Kidney epithelial cell (primary cell): ENCODE measurements around the gene TAS1R2. TPM values are rescaled to one million over a fixed set of nuclear protein-coding genes. Genes with fewer than 3 reads are reported as not detected.

Experiments used
- DNase-seq: peaks from one replicate; pipeline ENCODE4 v3.0.0-alpha.2; 2010; ENCODE audit warnings: low read depth
- H3K27me3 ChIP-seq: 2 replicates; pipeline ENCODE4 v1.6.0; 2011; ENCODE audit warnings: low read length; ENCODE audit not compliant: control insufficient read depth, insufficient read depth
- H3K36me3 ChIP-seq: 2 replicates; pipeline ENCODE4 v1.5.1; 2011; ENCODE audit warnings: low read length; ENCODE audit not compliant: control insufficient read depth, insufficient read depth
- H3K4me3 ChIP-seq: 2 replicates; pipeline ENCODE4 v1.5.1; 2011; ENCODE audit warnings: low read depth, mild to moderate bottlenecking, control low read depth, low read length
- total RNA-seq: library from RNA; depleted of rRNA; stranded (reverse); fragments of >200 nt; gene quantifications from 2 replicates; pipeline ENCODE4 v1.2.3, GENCODE V29; 2015
- TF ChIP-seq, protein P1 (sequence below): IDR thresholded peaks from 2 replicates; pipeline ENCODE4 v1.5.1; 2011; ENCODE audit warnings: mild to moderate bottlenecking, moderate library complexity, low read length, control low read depth, inconsistent platforms; ENCODE audit not compliant: insufficient read depth, poor library complexity, severe bottlenecking

Gene TAS1R2
- total RNA-seq, 1 donor from 2014 or later = not detected

DNA sequence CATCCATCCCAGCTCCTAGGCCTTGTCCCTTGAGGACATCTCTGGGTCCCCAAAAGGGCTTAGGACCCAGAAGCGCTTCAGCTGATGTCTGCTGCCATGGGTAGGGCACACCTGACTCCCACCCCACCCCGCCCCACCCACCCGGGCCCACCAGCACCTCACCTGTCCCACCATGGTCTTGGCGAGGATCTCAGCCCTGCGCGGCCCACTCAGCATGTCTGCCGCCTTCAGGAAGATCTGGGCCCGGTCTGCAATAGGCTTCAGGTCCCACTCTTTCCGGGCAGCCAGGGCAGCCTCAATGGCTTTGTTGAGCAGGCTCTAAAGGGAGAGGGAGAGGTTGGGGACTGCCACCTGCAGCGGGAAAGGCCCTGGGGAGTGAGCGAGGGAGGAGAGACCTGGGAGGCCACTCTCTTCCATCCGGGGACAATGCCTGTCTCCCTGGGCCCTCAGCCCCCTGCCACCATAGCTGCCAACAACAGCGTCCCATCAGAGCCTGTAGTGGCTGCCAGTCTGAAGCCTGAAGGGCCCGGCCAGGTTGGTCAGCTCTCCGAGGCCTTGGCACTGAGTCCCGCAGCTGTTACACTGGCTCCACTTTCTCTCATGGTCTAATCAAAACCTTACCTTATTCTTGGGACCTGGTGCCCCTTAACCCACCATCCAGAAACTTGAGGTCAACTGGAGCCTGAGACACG is 26.0 kb upstream of the TAS1R2 start:
- no peak for DNase-seq
- Histone ChIP-seq H3K27me3 (no peaks in the 10 kb centered on the region), H3K36me3 (no peaks in the 10 kb centered on the region), H3K4me3 (no peak overlapping the region)
- TF ChIP-seq, protein P1, sequence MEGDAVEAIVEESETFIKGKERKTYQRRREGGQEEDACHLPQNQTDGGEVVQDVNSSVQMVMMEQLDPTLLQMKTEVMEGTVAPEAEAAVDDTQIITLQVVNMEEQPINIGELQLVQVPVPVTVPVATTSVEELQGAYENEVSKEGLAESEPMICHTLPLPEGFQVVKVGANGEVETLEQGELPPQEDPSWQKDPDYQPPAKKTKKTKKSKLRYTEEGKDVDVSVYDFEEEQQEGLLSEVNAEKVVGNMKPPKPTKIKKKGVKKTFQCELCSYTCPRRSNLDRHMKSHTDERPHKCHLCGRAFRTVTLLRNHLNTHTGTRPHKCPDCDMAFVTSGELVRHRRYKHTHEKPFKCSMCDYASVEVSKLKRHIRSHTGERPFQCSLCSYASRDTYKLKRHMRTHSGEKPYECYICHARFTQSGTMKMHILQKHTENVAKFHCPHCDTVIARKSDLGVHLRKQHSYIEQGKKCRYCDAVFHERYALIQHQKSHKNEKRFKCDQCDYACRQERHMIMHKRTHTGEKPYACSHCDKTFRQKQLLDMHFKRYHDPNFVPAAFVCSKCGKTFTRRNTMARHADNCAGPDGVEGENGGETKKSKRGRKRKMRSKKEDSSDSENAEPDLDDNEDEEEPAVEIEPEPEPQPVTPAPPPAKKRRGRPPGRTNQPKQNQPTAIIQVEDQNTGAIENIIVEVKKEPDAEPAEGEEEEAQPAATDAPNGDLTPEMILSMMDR = no peak

DNA sequence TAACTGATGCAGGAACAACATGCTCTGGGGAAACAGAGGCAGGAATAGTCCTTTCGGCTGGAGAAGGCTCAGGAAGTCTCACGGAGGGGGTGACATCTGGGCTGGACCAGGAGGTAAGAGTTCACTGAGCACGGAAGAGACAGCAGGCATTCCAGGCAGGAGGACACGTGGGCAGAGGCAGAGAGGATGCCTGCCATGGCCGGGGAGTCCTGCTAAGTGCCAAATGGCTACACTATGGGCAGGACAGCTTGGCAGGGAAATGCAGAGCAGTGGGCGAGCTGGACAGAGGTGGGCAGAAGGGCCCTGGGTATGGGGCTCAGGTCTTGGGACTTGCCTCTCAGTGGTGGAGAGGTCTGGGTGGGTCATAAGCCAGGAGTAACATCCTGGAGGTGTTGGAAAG is 25.3 kb upstream of the TAS1R2 start:
- Histone ChIP-seq H3K4me3 (no peak overlapping the region), H3K36me3 (no peaks in the 10 kb centered on the region), H3K27me3 (no peaks in the 10 kb centered on the region)
- no peak for DNase-seq
- TF ChIP-seq, protein P1 = no peak

DNA sequence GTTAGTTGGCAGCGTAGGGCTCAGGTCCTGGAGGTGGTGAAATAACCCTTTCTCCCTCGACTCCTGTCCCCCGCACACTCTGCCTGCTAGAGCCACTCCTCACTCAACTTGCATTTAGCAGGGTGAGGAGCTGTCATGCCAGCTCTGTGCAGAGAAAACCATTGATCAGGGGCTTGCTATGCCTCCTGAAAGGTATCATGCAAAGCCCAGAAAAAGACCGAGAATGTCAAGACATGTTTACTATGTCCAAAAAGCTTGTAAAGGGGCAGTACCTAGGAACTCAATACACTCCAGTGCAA is 24.9 kb upstream of the TAS1R2 start:
- H3K36me3 ChIP-seq = no peaks in the 10 kb centered on the region
- no peaks in the 10 kb centered on the region for H3K27me3 ChIP-seq
- TF ChIP-seq, protein P1 = no peak
- no peak overlapping the region for H3K4me3 ChIP-seq
- no peak for DNase-seq

DNA sequence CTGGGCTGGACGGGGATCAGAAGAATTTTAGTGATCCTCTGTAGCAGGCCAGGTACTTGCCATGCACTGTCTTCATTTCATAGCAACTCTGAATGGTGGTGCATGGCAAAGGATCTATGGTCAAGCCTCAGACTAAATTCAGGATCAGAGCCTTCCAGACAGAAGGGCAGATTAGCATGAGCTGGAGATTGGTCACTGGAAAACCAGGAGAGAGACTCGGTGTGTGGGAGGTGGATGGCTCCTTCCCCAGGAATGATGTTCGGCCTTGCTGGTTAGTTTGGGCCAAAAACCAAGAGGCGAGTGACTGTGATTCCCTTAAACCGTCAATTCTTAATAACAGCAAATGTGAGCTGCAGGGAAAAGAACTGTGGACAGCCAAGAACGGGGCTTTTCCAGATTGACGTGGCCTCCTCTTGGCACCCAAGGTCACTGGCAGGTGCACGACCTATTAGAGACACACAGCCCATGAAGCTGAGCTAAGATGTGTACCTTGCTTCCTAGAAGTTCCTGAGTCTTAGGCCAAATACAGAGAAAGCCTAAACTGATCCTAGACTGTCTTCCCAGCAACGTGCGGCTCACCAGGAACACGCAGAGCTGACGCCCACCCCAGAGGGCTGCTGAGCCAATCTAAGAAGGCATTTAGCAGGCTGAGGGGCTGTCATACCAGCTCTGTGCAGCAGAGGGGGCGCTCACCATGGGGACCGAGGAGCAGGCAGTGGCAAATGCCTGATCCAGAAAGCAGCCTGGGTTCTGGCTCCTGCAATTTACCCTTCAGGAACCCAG is 24.4 kb upstream of the TAS1R2 start:
- Histone ChIP-seq H3K36me3 (no peaks in the 10 kb centered on the region), H3K4me3 (no peak overlapping the region), H3K27me3 (no peaks in the 10 kb centered on the region)
- TF ChIP-seq, protein P1 = peak; percentile 92
- DNase-seq = no peak

DNA sequence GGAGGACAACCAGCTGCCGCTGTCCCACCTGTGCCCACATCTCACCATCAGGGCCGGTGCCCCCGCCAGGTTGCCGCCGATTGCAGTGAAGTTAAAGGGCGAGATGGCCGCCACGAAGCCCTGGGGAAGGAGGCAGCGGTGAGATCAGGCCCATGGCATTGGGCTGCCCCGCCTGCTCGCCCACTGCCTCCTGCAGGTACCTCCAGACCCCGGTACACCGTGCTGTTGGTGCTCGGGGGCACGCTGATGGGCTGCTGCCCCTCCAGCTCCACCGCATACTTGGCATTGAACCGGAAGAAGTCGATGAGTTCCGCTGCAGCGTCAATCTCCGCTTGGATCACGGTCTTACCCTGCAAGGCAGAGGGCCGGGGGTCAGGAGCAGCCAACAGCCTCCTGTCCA is 23.6 kb upstream of the TAS1R2 start:
- no peaks in the 10 kb centered on the region for H3K27me3 ChIP-seq
- DNase-seq = no peak
- H3K36me3 ChIP-seq = no peaks in the 10 kb centered on the region
- TF ChIP-seq, protein P1 = no peak
- no peak overlapping the region for H3K4me3 ChIP-seq
